Thoracic aorta (tissue), 2 donors: ENCODE results near the gene AP5Z1. TPM values are rescaled to one million over a fixed set of nuclear protein-coding genes. Genes with fewer than 3 reads are reported as not detected.

ENCODE experiments used
- ATAC-seq: fragments of 150-250 bp; one replicate; pipeline ENCODE4 v1.8.0; 2017; ENCODE audit warnings: low read depth; ENCODE audit not compliant: insufficient number of reproducible peaks, low FRiP score
- DNase-seq: peaks from one replicate; pipeline ENCODE4 v3.0.0-alpha.2; 2020; ENCODE audit warnings: low spot score
- H3K27ac ChIP-seq, 2 donors: fragments of 200-600 bp; sonication (generic); 1 replicate in 1 of 2; 2 replicates in 1 of 2; pipeline ENCODE4 v1.5.1; 2016; ENCODE audit warnings: mild to moderate bottlenecking in 2 of 2, moderate library complexity in 2 of 2
- H3K27me3 ChIP-seq: fragments of 200-600 bp; sonication (generic); replicated peaks from 2 replicates; pipeline ENCODE4 v1.6.0; 2016; ENCODE audit warnings: mild to moderate bottlenecking; ENCODE audit not compliant: insufficient read depth
- H3K36me3 ChIP-seq: fragments of 200-600 bp; sonication (generic); one replicate; pipeline ENCODE4 v1.5.1; 2016
- H3K4me1 ChIP-seq, 2 donors: fragments of 200-600 bp; sonication (generic); 1 replicate in 1 of 2; 2 replicates in 1 of 2; pipeline versions ENCODE4 v1.5.1 to v1.6.0; 2016; ENCODE audit warnings: low read depth in 2 of 2, mild to moderate bottlenecking in 1 of 2; ENCODE audit not compliant: control insufficient read depth in 1 of 2
- H3K4me3 ChIP-seq: fragments of 200-600 bp; sonication (generic); 2 replicates; pipeline ENCODE4 v1.5.1; 2016; ENCODE audit warnings: mild to moderate bottlenecking
- H3K9me3 ChIP-seq: fragments of 200-600 bp; sonication (generic); 2 replicates; pipeline ENCODE4 v1.5.1; 2016
- CTCF ChIP-seq: fragments of 200-600 bp; sonication (generic); IDR thresholded peaks from one replicate; pipeline ENCODE4 v1.5.1; 2019; ENCODE audit warnings: antibody characterized with exemption
- total RNA-seq, 2 donors: library from RNA; depleted of rRNA; stranded (reverse); fragments of >200 nt; gene quantifications; one replicate each; pipeline versions ENCODE4 v1.1.0 to v1.2.3, GENCODE V29; 2016

AP5Z1 gene
- total RNA-seq, 2 donors from 2014 or later, result 40.3 to 42.0 TPM

- Histone ChIP-seq H3K4me3 (no peak overlapping the region), H3K36me3 (no peaks in the 10 kb centered on the region), H3K4me1 (peaks cover 6 to 10% of the 10 kb centered on the region in 2 donors), H3K9me3 (no peaks in the 10 kb centered on the region), H3K27ac (no peak overlapping the region), H3K27me3 (no peaks in the 10 kb centered on the region)
- no peak for TF ChIP-seq CTCF
- no peak for ATAC-seq
- no peak for DNase-seq
Observed at GRCh38 chr7:4770886-4771285, 4.5 kb upstream of the AP5Z1 start.

- H3K27me3 ChIP-seq, result no peaks in the 10 kb centered on the region
- no peak for DNase-seq
- no peak overlapping the region for H3K27ac ChIP-seq
Observed at GRCh38 chr7:4771737-4772136, 3.7 kb upstream of the AP5Z1 start.

GRCh38 chr7:4772306-4772705 lies 3.1 kb upstream of the AP5Z1 start:
- no peak for ATAC-seq
- H3K4me1 ChIP-seq, result peaks cover 14 to 23% of the 10 kb centered on the region in 2 donors

More at GRCh38 chr7:4771737-4772136, 3.7 kb upstream of the AP5Z1 start:
- no peak overlapping the region for H3K4me3 ChIP-seq
- H3K36me3 ChIP-seq, result no peaks in the 10 kb centered on the region
- no peaks in the 10 kb centered on the region for H3K9me3 ChIP-seq
- ATAC-seq, result no peak
- TF ChIP-seq CTCF, result no peak
- peaks cover 11 to 18% of the 10 kb centered on the region in 2 donors for H3K4me1 ChIP-seq

GRCh38 chr7:4774007-4774406 lies 1.4 kb upstream of the AP5Z1 start:
- peak overlapping the region in 1 of 2 donors; percentile 81 for H3K27ac ChIP-seq
- ATAC-seq (no peak), DNase-seq (no peak)
- H3K36me3 ChIP-seq, result peaks cover 4% of the 10 kb centered on the region
- no peaks in the 10 kb centered on the region for H3K9me3 ChIP-seq
- TF ChIP-seq CTCF, result no peak
- no peaks in the 10 kb centered on the region for H3K27me3 ChIP-seq
- H3K4me1 ChIP-seq, result peaks cover 18 to 34% of the 10 kb centered on the region in 2 donors
- peak overlapping the region; percentile 80 for H3K4me3 ChIP-seq

More at GRCh38 chr7:4772306-4772705, 3.1 kb upstream of the AP5Z1 start:
- no peaks in the 10 kb centered on the region for H3K36me3 ChIP-seq
- no peak overlapping the region for H3K4me3 ChIP-seq
- TF ChIP-seq CTCF, result no peak
- no peaks in the 10 kb centered on the region for H3K9me3 ChIP-seq
- H3K27me3 ChIP-seq, result no peaks in the 10 kb centered on the region
- DNase-seq, result no peak
- no peak overlapping the region for H3K27ac ChIP-seq

GRCh38 chr7:4774658-4775249 lies 669 bp upstream of the AP5Z1 start:
- Histone ChIP-seq H3K4me3 (peak overlapping the region; percentile 80), H3K36me3 (peaks cover 4% of the 10 kb centered on the region), H3K4me1 (peaks cover 18 to 34% of the 10 kb centered on the region in 2 donors), H3K27me3 (no peaks in the 10 kb centered on the region), H3K27ac (peak overlapping the region; percentile 81 to 97), H3K9me3 (no peaks in the 10 kb centered on the region)
- no peak for TF ChIP-seq CTCF
- DNase-seq, result no peak
- peak; percentile 63 for ATAC-seq
